Ishikawa (cell line): ENCODE data around the gene MICOS13.

Experiments used
- CEBPB ChIP-seq: IDR thresholded peaks from 2 replicates; pipeline ENCODE4 v1.6.1; 2012
- CREB1 ChIP-seq: IDR thresholded peaks from 2 replicates; pipeline ENCODE4 v1.6.1; 2012; ENCODE audit warnings: low read depth
- EGR1 ChIP-seq: IDR thresholded peaks from 2 replicates; pipeline ENCODE4 v1.6.1; 2012
- EP300 ChIP-seq: IDR thresholded peaks from 2 replicates; pipeline ENCODE4 v1.6.1; 2012; ENCODE audit warnings: borderline replicate concordance
- FOXM1 ChIP-seq: IDR thresholded peaks from 2 replicates; pipeline ENCODE4 v1.6.1; 2012; ENCODE audit warnings: low read depth, borderline replicate concordance
- MAX ChIP-seq: IDR thresholded peaks from 2 replicates; pipeline ENCODE4 v1.6.1; 2012
- NFIC ChIP-seq: IDR thresholded peaks from 2 replicates; pipeline ENCODE4 v1.6.1; 2012
- RAD21 ChIP-seq: IDR thresholded peaks from 2 replicates; pipeline ENCODE4 v1.6.1; 2012; ENCODE audit warnings: low read depth
- REST ChIP-seq: IDR thresholded peaks from 2 replicates; pipeline ENCODE4 v1.6.1; 2012; ENCODE audit warnings: low read depth, mild to moderate bottlenecking
- TAF1 ChIP-seq: IDR thresholded peaks from 2 replicates; pipeline ENCODE4 v1.6.1; 2012; ENCODE audit warnings: low read depth, mild to moderate bottlenecking
- TCF12 ChIP-seq: IDR thresholded peaks from 2 replicates; pipeline ENCODE4 v1.6.1; 2012; ENCODE audit warnings: low read depth
- TEAD4 ChIP-seq: IDR thresholded peaks from 2 replicates; pipeline ENCODE4 v1.6.1; 2012
- USF1 ChIP-seq: IDR thresholded peaks from 2 replicates; pipeline ENCODE4 v1.6.1; 2012
- YY1 ChIP-seq: IDR thresholded peaks from 2 replicates; pipeline ENCODE4 v1.6.1; 2012; ENCODE audit warnings: low read depth
- ZBTB7A ChIP-seq: IDR thresholded peaks from 2 replicates; pipeline ENCODE4 v1.6.1; 2012; ENCODE audit warnings: low read depth

The MICOS13 gene

GRCh38 chr19:5690955-5691821, 10.9 kb upstream of the MICOS13 start:
- TF ChIP-seq RAD21 (no peak), MAX (peak; percentile 49; the same call in 1 of the 2 replicates), TEAD4 (no peak), FOXM1 (no peak), TAF1 (no peak), REST (no peak), EGR1 (peak; percentile 63; the same call in 1 of the 2 replicates), ZBTB7A (no peak), NFIC (no peak; the same call in 1 of the 2 replicates), YY1 (no peak), EP300 (no peak), USF1 (no peak), TCF12 (no peak), CREB1 (no peak)

- TF ChIP-seq TEAD4, result no peak
- TF ChIP-seq USF1, result peak; percentile 26; the same call in 1 of the 2 replicates
- TF ChIP-seq YY1, result peak; percentile 83
- TF ChIP-seq MAX, result peak; percentile 92
- no peak for TF ChIP-seq CREB1
- peak; percentile 100 for TF ChIP-seq TAF1
- 0 out of 2 replicates have a peak, but pooled peaks have one; percentile 14 for TF ChIP-seq NFIC
- peak; percentile 77 for TF ChIP-seq TCF12
These were observed 10.0 kb upstream of the MICOS13 start, which contains the start of gene RPL36 for GRCh38 chr19:5690125-5690954. Gene RPL36 (plus strand): TSS chr19:5690295. CDS start chr19:5690508, 213 bp downstream.

- TF ChIP-seq EGR1 (no peak), RAD21 (no peak), YY1 (no peak), MAX (no peak), REST (no peak), USF1 (no peak), ZBTB7A (no peak), FOXM1 (no peak), NFIC (no peak), EP300 (no peak), CEBPB (no peak), TCF12 (no peak), TAF1 (no peak), TEAD4 (no peak), CREB1 (no peak)
These were observed 7.3 kb upstream of the MICOS13 start for GRCh38 chr19:5687360-5688198.
